GM18861 (cell line): ENCODE results near the gene EXOC1.

ENCODE experiments used
- ATAC-seq: cut with Tn5 transposase; IDR thresholded peaks from one replicate; pipeline ENCODE4 v1.9.1; 2021; ENCODE audit not compliant: unreplicated experiment

Gene EXOC1

DNA sequence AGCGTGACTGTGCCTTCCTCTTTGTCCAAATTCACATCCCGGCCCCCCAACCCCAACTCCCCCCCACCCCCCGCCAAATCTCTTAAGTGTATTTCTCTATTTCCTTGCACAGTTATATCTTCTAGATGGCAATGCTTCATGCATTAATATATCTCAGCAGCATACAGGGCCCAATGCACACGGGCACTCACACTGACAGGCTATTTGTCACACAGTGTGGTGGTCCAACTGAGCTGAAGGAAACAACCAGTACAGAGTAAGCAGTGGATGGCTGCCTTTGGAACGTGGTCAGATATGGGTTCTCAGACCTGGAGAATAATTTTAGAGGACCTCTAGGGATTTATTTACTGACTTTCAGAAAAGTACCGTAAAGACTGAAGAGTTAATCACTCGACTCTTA lies 681 bp downstream of the EXOC1 start:
- ATAC-seq: no peak

DNA sequence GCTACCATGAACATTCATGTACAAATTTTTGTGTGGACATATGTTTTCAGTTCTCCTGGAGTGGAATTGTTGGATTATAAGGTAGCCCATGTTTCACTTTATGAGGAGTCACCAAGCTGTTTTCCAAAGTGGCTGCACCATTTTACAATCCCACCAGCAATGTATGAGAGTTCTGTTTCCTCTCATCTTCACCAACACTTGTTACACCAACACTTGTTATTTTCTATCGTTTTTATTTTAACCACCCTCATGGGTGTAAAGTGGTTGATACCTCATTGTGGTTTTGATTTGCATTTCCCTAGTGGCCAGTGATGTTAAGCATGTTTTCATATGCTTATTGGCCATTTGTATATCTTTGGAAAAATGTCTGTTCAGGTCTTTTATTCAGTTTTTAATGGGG lies 4.1 kb downstream of the EXOC1 start:
- no peak for ATAC-seq

DNA sequence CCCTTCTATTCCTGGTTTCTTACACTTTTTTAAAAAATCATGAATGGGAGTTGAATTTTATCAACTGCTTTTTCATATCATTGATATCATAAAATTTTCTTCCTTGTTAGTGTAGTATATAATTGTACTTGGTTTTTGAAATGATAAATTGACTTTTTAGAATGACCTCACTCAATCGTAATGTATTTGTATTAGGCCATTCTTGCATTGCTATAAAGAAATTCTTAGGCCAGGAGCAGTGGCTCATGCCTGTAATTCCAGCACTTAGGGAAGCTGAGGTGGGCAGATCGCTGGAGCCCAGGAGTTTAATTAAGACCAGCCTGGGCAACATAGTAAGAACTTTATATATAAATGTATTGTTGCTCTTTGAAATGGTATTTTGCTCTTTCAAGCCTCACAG lies 6.3 kb downstream of the EXOC1 start:
- no peak for ATAC-seq

DNA sequence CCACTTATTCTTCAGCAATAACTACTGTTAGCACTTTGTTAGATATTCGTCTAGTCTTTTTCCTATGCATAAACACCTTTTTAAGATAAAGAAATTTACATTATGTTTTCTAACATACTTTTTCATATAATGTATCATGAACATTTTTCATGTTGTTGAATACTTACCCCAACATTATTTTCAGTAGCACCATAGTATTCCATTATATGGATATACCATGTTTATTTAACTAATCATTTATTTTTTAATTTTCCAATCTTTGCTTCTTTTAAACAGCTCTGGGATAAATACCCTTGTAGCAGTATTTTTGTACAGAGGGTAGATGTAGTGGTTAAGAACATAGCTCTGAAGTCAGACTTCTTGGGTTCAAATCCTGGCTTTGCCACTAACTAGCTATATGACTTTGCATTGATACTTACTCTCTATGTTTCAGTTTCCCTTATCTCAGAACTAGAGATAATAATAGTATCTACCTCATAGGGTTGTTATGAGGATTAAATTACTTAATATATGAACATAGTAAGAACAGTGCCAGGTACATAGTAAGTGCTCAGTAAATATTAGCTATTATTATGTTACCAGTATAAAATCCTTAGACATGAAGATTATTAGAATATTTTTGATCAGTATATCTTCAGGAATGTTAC lies 11.3 kb downstream of the EXOC1 start:
- no peak for ATAC-seq

DNA sequence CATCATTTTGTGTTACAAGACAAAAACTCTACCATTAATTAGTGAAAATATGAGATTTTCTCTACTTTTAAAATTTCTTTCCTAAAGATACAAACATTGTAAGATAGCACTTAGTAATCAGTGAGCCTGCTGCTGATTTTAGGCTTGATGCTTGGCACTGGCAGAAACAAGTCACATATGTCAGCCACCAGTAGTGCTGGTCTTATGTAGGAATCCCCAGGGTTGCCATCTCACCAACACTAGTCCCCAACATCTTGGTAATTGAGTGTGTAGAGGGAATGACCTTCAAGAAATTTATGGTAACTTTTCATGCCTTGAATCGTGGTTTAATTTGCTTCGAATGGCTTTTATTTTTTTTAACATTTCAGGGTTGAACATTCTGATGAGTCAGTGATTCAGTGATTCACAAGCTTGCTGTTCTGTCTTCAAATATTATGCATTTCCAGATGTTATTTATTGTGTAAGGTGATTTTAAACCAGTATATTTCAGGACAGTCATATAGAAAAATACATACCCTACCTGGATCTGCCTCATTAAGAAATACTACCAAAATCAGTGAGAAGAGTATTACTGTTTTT lies 11.9 kb downstream of the EXOC1 start:
- ATAC-seq: no peak

DNA sequence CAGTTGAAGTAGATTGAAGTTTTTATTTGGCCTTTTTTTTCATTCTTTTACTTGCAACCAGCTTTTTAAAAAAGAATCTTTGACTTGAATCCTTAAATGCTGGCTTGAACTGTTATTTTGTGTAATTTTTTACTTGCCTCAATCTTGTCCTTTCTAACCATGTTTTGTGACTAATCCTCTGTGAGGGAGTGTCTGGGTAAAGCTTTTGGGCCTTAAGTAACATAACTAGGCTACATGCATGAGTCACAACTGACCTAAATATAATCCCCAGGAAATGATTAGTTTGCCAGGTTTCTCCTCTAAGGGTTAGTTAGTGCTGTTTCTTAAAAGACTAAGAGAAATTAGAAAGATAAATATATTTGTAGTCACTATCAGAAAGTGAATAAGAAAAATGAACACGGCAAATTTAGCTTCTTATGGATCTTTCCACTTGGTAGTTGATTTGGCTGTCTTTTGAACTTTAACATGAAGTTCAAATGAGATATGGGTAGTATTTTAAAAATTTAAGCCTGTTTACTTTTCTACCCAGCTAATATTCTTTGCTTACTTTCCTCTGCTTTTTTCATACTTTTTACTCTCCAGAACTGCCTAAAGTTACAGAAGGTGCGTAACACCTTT lies 13.0 kb downstream of the EXOC1 start:
- ATAC-seq: peak; percentile 88

DNA sequence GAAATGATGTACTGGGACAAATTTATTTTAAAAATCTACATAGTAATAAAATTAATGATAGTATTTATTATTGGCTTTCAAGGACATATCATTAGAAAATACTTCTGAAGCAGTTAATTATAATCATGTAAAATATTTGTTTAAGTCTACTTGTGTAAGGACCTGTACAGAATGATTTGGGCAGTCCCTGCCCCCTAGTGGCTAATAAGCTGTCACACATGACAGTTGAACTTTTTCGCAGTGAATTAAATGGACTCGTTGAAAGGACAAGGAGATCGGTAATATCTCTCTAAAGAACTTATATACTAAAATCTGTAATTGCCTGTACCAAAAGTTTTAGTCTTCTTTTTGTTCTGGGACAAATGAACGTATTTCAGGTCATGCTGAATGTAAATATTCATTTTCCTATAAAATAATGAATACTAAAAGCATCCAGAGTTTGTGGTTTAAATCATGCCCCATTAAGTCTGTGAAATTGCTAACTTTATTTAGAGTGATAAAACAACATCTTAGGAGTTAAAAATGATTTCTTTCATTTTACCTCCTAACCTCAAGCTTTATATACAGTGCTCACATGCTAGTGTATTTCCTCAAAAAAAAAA lies 13.6 kb downstream of the EXOC1 start:
- peak; percentile 75 for ATAC-seq

DNA sequence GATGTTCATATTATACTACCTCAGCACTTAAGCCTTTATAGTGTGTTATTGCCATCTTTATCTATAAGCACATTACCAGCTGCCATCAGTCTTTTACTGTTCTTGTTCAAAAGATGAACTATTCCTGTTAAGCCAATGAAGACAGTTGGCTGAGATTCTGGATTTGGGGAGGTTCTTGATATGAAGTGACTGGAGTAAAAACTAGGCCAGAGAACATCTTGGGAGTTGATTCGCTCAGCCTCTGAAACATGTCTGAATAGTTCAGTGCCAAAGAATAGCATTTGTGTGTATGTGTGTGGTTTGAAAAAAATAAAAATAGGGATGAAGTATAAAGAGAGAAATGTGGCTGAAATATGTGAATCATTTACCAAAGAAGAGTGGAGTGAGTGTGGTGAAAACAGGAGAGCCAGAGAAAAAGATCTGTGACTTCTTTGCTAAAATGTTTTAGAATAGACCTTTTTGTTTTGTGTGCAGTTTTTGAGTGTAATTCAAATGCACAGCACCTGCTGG lies 15.2 kb downstream of the EXOC1 start:
- no peak for ATAC-seq

DNA sequence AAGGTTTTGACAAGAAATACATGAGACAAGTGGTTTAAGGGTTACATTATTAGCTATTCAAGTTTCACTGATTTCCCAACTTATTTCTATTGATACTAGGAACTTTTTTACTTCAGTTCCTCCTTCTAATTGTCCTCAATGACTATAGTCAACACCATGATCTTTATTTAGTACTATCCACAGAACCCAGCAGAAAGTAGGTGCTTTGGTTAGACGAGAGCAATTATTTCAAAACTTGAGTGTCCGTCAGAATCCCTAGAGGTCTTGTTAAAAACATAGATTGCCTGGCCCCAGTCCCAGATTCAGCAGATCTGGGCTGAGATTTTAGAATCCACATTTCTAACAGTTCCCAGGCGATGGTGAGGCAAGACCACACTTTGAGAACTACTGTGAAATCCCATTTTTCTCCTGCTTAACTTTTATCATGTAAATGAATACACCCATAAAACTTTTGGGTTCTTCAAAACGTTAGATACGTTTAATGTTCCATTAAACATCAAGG lies 17.9 kb downstream of the EXOC1 start:
- ATAC-seq: no peak

DNA sequence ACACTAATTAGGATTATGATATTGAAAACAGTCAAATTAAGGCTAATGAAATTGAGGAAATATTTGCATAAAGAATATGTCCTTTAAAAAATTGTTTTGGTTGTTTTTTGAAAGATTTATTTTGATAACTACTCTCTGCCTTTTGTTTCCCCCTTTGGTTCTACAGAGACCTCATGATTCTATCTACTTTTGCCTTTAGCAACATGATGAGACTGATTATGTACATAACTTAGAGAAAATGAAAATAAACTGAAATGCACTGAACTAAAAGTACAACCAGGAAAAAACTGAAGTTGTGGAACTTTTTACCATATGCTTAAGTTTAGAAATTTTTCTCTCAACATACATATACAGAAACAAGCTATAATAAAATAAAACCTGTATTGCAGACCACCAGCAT lies 21.4 kb downstream of the EXOC1 start:
- ATAC-seq: no peak

DNA sequence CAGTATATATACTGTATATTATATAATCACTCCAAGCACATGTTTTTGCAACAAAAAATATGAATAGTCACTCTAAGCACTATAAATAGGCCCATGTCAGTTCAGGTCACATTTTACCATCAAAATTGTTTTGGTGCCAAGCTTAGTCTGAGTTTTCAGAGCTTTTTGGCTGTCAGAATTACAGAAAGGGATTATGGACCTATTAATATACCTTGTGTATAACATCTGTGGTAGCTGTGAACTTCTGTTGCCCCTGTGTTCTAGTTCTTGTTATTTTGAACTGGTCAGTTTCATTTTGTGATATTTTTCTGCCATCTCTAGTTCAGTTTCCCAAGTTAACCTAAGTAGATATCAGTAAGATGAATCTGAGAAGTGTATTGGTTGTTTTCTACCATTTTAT lies 22.9 kb downstream of the EXOC1 start:
- ATAC-seq: no peak

DNA sequence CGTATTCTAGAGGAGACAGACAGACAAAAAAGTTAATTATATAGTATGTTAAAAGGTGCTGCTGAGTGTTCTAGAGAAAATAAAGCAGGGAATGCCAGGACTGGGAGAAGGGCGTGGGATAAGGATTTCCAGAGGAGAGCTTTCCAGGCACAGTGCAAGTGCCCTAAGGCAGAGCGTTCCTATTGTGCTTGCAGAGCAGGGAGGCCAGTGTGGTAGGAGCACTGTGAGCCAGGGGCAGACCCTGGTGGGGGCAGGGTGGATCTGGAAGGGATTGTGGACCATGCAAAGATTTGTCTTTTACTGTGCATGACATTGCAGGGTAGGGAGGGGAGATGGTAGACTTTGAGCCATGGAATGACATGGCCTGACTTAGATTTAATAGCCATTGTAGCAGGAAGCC lies 25.8 kb downstream of the EXOC1 start:
- ATAC-seq: no peak

DNA sequence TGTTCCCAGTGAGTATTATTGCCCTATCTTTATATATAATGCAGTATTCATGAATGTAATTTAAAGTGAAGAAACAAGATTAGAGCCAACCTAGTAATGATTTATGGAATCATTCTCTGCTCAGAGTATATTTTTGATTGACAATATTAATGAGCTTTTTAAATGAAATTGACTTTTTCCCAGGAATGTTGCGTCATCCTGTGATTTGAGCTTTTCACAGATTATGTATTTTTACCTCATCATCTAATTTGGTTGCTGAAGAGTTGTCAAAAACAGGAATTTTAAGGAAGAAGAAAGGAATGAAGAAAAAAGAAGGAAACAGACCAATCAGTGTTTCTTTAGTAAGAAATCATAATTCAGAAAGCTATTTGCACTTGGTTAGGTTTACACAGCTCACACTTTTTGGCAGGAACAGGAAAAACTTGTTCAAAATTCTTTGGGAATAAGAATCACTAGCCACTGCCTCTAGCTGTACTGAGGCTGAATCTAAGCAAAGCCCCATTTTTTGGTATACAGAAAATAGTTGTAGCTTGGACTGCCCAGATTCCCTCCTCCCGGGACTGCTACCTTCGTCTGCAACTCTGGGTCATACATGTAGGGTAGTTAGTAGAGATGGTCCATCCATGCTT lies 27.3 kb downstream of the EXOC1 start:
- no peak for ATAC-seq

DNA sequence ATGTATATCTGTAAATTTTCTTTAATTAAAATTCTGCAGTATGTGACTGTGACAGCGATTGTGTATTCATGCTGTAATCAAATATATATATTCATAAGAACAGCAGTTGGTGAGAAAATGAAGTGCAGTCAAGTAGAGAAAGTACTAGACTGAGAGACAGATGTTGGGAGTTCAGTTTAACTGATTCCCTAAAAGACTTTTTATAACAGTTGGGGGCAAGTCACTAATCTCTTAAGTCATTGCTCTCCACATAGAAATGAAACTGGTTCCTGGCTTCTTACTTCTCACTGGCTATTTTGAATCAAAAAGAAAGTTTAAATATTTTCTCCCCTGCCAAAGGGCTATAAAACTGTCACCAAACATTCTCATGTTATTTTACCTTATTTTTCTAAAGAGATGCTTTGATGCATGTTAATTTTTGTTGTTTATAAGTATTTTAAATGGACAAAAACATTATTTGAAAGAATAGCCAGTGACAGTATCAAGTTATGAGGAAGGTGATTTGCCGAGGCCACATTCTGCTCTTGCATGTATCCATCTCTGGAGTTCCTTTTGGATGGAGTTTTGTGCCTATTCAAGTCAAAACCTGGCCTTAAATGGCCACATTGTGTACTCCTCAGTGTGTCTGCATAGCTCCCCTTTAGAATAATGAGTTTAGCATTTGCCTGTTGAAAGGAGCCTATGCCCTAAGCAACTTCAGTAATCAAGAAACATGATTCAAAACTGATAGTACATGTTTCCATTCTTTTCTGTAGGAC lies 30.8 kb downstream of the EXOC1 start:
- ATAC-seq: no peak

DNA sequence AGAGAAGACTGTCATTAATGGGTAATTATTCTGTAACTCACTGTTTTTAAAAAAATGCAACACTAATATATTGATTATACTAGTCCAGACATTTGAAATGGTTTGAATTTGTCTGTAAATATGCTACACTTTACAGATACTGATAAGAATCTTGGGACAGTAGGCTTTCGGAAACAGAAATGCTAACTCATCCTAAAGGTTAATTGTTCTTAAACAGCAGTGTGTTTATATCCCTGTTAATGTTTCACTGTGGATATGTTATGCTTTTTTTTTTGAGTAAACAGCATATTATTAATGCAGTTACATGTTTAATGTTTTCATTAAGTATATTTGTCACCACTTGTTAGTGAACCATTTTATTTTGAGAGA lies 31.4 kb downstream of the EXOC1 start:
- no peak for ATAC-seq

DNA sequence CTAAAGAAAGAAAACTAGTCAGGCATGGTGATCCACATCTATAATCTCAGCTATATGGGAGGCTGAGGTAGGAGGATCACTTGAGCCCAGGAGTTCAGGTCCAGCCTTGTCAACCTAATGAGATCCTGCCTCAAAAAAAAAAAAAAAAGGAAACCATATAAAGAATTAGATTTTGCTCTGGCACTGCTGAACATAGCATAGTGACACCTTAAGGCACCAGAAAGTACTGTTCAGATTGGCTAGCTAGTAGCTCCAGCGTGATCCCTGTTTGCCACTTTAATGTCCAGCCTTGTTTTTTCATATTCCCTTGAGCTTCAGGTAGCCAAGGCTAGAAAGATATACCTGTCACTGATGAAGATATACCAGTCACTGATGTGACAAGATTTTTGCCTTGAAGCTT lies 34.1 kb downstream of the EXOC1 start:
- ATAC-seq: no peak

DNA sequence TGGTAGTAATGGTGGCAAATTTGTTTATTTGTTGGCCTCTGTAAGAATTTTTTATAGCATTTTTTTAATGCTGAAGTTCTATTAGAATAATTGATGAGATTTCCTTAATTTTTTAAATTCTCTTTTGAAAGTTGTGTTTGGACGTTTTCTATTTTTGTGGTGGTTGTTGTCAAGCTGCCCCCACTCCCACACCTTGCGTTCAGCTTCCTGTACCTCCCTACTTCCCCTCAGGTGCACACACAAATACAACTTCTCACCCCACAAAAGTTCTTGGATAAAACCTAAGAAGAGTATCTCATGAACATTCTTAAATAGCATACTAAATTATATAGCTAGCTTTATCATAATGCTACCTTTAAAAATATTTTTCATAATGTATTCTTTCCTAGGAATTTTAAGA lies 38.7 kb downstream of the EXOC1 start:
- ATAC-seq: no peak

DNA sequence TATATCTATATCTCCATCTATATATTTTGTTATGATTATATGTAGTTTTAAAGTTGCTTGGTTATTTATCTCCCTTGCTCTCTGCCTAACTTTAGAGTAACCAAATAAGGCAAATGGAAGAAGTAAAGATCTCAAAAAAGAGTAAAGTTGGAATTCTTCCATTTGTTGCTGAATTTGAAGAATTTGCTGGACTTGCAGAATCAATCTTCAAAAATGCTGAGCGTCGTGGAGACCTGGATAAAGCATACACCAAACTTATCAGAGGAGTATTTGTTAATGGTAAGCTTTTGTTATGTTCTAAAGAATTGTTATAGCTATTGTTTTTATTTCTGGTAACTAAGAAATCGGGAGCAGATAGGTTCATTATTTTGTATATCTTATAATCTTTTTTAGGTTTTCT lies 43.2 kb downstream of the EXOC1 start:
- ATAC-seq: no peak

DNA sequence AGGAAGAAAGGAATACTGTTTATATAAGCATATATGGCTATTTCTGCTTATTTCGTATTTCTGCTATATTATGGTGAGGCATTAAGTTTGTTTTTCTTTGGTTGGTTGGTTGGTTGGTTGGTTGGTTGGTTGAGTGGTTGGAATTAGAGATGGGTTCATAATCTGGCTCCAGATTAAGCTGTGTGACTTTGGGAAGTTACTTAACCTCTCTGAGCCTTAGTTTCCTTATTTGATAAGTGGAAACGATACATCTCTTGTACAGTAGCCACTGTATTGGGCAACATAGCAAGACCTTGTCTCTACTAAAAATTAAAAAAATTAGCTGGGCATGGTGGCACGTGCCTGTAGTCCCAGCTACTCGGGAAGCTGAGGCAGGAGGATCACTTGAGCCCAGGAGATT lies 49.2 kb downstream of the EXOC1 start:
- no peak for ATAC-seq

DNA sequence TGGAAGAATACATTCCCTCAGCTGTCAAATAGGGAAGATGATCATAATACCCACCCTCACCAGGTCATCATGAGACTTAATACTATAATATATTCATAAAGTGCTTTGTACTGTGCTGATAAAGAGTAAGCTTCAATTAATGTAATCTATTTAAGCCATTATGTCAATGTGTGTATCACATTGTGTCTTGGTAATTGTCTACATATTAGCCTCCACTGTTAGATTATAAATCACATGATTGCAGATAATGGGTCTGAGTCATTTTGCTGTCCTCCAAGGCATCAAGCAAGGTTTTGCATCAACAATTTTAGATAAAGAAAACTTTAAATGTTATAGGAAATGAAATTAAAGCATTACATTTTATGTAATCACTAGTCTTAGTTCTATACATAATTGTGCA lies 50.1 kb downstream of the EXOC1 start:
- no peak for ATAC-seq

DNA sequence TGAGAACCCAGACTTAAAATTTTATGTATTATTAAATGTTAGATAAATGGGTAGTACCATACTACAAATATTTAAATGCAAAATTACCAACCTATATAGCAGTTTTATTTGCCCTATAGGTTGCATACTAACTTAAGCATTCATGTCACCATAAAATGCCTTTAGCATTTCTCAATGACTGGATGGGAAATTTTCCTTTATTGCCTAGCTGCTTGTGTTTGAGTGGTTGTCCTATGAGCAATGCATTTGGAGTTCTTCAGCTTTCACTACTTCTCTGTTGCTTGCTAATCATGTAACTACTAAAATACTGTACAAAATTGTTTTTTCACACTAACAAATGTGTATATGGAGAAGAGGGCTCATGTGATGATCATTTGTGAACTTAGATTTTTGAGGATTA lies 51.1 kb downstream of the EXOC1 start:
- no peak for ATAC-seq
